ENCODE measurements around the gene CIART.
A peak's percentile ranks its signal among the peaks of the same experiment; 100 is the strongest.
"Not testable (repeated sequence)": the region's sequence is repeated elsewhere in the genome, so short reads cannot be mapped to it uniquely, and the experiment has no call there.

CIART gene

DNA sequence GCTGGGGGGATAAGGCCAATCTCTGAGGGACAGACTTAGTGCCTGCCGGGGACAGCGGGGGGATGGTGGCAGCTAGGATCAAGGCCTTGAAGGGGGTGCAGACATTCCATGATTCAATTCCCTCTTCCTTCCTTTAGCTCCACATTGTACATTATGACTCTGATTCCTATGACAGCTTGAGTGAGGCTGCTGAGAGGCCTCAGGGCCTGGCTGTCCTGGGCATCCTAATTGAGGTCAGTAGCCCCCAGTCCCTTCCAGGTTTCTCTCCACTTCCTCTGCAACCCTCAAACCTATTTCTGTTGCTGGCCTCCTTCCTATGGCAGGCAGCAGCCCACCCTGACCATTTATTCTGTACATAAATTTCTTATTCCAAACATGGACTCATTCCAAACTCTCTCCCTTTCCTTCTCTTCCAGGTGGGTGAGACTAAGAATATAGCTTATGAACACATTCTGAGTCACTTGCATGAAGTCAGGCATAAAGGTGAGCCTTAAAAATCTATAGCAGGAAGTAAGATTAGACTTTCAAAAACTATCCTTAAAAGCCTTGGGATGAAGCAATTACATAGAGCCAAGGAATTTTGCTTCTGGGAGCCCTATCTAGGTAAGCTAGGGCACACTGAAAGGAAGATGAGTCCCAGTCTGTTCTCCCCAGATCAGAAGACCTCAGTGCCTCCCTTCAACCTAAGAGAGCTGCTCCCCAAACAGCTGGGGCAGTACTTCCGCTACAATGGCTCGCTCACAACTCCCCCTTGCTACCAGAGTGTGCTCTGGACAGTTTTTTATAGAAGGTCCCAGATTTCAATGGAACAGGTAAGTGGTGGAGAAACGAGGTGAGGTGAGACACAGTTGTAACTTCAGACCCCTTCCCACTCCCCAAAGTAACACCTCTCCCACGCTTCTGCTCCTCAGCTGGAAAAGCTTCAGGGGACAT lies 19.7 kb upstream of the CIART start:
- DNase-seq (ENCODE audit: low spot score), result no peak

DNA sequence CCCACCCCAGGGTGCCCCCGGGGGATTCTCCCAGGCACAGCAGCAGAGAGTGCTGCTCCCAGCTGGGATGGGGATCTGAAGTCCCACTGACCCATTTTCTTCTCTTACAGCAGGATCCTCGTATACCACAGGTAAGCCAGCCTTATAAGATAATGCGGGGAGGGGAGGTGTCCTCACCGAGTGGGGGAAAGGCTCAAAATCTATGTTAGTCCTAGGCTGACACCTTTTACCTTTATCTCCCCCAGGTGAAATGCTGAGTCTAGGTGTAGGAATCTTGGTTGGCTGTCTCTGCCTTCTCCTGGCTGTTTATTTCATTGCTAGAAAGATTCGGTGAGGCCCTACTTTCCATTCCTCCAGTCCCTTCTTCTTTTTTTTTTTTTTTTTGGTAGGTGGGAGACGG lies 18.8 kb upstream of the CIART start:
- no peak for DNase-seq (ENCODE audit: low spot score)

DNA sequence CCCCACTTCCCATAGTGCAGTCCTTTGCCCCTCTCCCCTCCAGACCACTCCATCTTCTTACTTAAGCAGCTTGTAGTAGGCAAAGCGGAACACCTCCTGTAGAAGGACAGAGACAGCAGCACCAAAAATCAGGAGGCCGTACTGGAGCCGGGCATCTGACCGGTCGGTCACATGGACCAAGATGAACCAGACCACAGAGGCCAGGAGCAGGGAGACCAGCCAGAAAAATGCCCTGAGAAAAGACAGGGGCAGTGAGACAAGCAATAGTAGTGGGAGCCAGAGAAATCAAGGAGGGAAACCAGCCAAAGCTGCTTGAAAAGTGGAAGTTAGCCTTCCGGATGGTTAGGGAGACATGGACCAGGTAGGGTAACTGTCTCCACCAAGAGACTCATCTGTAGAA lies 14.5 kb upstream of the CIART start:
- peak; percentile 19 for DNase-seq (ENCODE audit: low spot score)

DNA sequence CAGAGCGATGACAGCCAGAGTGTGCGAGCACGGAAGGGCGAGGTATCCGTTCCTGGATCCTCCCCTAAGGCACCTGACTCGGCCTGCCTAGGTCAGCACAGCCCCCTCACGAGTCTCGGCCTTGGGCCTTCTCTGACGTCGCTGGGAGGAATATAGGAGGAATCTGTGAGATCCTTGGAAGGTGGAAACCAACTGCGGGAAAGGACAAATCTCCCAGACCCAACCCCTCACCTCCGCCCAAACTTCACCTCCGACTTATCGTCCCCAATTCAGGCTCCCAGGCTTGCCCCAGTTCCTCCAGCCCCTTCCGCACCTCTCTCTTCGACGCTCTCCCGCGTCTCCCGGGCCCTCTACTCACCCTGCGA lies 14.0 kb upstream of the CIART start:
- DNase-seq (ENCODE audit: low spot score), result peak; percentile 44

- DNase-seq (ENCODE audit: low spot score), result peak; percentile 98
Measured at GRCh38 chr1:150268705-150269403, 13.5 kb upstream of the CIART start, which contains the start of gene APH1A. Gene APH1A, minus strand, starts transcription at chr1:150269016. Its CDS starts 206 bp downstream, at chr1:150268810.

DNA sequence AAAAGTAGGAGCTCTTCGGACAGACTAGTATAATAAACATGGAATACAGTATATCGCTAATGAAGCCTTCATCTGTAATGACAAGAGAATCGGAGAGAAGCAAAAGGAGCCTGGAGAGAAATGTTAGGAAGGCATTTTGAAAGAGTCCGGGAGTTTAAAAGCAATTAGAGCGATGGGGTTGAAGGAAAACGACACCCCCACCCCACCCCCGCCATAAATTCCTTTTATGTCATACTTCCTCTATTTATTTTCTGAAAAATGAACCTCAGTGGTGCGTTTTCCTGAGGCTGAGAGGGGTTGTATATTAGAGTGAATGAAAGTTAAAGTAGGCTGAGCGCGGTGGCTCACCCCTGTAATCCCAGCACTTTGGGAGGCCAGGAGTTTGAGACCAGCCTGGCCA lies 12.9 kb upstream of the CIART start:
- no peak for DNase-seq (ENCODE audit: low spot score)

GRCh38 chr1:150271291-150271959 lies 10.9 kb upstream of the CIART start:
- DNase-seq (ENCODE audit: low spot score), result no peak

DNA sequence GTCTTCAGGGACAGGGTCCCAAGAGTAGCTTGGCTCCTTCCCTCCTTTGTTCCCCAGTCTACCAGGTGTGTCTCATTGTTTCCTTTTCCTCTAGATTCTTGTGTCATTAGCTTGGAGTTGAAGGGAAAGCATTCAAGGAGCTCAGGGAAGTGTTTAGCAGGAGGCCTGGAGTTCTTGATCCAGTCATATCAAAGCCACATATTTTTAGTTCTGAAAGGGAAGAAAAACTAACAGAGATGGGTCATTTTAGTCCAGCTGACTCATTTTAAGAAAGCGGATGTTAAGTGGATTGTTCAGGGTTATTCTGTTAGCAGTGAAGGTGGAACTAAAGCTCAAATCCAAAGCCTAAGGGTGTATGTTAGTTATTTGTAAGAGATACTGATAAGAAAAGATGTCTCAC lies 9.0 kb upstream of the CIART start:
- no peak for DNase-seq (ENCODE audit: low spot score)

GRCh38 chr1:150280138-150280707 lies 2.1 kb upstream of the CIART start:
- no peak for DNase-seq (ENCODE audit: low spot score)

- DNase-seq (ENCODE audit: low spot score), result peak; percentile 56
Measured at GRCh38 chr1:150281221-150281757, 1.1 kb upstream of the CIART start.

DNA sequence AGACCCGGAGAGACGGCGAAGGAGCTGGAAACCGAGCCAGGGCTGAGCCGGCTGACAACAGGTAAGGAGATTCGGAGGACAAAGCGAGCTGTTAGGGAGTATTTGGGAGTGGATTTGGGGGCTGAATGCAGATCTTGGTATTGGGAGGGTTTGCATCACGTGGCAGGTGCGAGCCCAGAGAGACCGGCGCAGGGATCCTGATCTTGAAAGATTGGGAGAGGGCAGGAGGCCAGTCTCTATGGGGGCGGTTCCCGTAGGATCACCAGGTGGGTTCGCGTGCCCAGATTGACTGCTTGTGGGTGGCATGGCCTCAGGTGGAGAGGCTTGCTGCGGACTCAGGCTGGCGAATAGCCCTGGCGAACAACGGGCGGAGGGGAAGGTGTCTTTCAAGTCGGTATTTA lies 204 bp downstream of the CIART start:
- DNase-seq (ENCODE audit: low spot score), result no peak

- no peak for DNase-seq (ENCODE audit: low spot score)
Measured at GRCh38 chr1:150283260-150283659, 906 bp downstream of the CIART start.

DNA sequence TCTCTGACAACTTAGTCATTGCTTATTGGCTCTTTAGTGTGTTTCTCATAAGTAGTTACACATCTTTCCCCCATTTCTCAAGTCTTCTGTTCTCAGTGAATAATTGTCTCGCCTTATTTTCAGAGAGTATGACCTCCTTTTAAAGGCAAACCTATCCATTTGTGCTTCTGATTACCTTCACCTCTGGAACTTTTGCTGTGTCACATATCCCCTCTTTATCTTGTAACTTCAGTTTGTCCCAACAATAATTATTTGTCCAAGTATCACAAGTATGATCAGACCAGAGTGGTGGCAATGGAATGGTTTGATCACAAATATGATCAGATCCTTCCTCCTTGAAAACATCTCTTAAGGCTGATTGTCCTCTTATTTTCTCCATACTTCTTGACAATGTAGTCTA lies 6.0 kb downstream of the CIART start:
- DNase-seq (ENCODE audit: low spot score), result no peak

- DNase-seq (ENCODE audit: low spot score), result no peak
Measured at GRCh38 chr1:150288822-150289221, 6.5 kb downstream of the CIART start.

GRCh38 chr1:150293433-150294253 lies 11.3 kb downstream of the CIART start, which contains the start of gene MRPS21:
Gene MRPS21, plus strand, starts transcription at chr1:150293861. Its CDS starts 506 bp downstream, at chr1:150294367.
- DNase-seq (ENCODE audit: low spot score), result peak; percentile 94

DNA sequence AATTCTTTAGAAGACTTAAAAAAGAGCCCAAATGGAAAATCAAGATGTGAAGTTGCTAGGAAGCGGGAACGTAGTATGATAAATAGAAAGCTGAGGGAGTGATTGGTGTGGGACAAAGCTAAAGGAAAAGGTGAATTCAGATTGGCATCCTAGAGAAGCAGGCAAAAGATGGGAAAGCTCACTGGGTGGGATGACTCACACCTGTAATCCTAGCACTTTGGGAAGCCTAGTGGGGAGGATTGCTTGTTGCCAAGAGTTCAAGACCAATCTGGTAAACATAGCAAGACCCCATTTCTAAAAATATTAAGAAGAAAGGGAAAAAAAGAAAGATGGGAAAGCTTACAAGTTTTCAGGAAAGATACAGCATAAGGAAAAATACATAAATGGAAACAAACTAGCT lies 13.1 kb downstream of the CIART start:
- no peak for DNase-seq (ENCODE audit: low spot score)

DNA sequence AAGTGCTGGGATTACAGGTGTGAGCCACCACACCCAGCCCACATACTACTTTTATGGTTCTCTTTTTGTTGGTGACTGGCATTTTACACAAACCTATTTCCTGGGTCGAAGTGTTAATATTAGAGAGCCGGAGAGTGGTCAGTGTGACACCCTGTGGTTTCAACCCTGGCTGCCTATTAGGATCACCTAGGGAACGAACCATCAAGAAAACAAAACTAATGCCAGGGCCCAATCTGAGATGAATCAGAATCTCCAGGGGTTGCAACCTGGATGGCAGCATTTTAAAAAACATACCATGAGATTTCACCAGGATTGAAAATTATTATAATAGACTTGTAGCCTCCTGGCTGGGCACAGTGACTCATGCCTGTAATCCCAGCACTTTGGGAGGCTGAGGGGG lies 17.4 kb downstream of the CIART start:
- DNase-seq (ENCODE audit: low spot score), result no peak

GRCh38 chr1:150302338-150302737 lies 20.0 kb downstream of the CIART start:
- no peak for DNase-seq (ENCODE audit: low spot score)

- DNase-seq (ENCODE audit: low spot score), result no peak
Measured at GRCh38 chr1:150302902-150303301, 20.5 kb downstream of the CIART start.

DNA sequence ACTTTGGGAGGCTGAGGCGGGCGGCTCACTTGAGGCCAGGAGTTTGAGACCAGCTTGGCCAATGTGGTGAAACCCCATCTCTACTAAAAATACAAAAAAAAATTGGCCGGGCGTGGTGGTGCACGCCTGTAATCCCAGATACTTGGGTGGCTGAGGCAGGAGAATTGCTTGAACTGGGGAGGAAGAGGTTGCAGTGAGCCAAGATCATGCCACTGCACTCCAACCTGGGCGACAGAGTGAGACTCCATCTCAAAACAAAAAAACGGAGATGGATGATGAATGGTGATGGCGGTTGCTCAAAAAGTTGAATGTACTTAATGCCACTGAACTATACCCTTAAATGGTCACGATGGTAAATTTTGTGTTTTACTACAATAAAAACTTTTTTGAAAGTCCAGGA lies 26.2 kb downstream of the CIART start:
- DNase-seq (ENCODE audit: low spot score), result not testable (repeated sequence)

All from AG20443 (cell line).